Thyroid gland (tissue), 4 donors: ENCODE measurements around the gene PODN. TPM values are rescaled to one million over a fixed set of nuclear protein-coding genes. Genes with fewer than 3 reads are reported as not detected.

Source experiments
- DNase-seq, 2 donors: peaks; one replicate each; pipeline ENCODE4 v3.0.0-alpha.2; 2019
- H3K27ac ChIP-seq, 3 donors: fragments of 200-600 bp; sonication (generic); 1 replicate in 2 of 3; 2 replicates in 1 of 3; pipeline ENCODE4 v1.5.1; 2016 to 2019; ENCODE audit warnings: mild to moderate bottlenecking in 1 of 3, moderate library complexity in 1 of 3
- H3K27me3 ChIP-seq: fragments of 200-600 bp; sonication (generic); one replicate; pipeline ENCODE4 v1.5.1; 2019
- H3K36me3 ChIP-seq, 2 donors: fragments of 200-600 bp; sonication (generic); one replicate each; pipeline ENCODE4 v1.5.1; 2016 to 2019
- H3K4me1 ChIP-seq, 2 donors: fragments of 200-600 bp; sonication (generic); one replicate each; pipeline ENCODE4 v1.5.1; 2017 to 2019
- H3K4me3 ChIP-seq, 3 donors: fragments of 200-600 bp; sonication (generic); replicated peaks in 1 of 3; 1 replicate in 2 of 3; 2 replicates in 1 of 3; pipeline ENCODE4 v1.5.1; 2016; ENCODE audit warnings: mild to moderate bottlenecking in 1 of 3
- H3K9me3 ChIP-seq: fragments of 200-600 bp; sonication (generic); one replicate; pipeline ENCODE4 v1.5.1; 2017
- POLR2A ChIP-seq, 2 donors: fragments of 450-650 bp; IDR thresholded peaks; one replicate each; pipeline ENCODE4 v1.6.1; 2017; ENCODE audit warnings: antibody characterized with exemption in 2 of 2, mild to moderate bottlenecking in 2 of 2, moderate library complexity in 1 of 2
- WGBS, 2 donors: methylation state at CpG; one replicate each; pipeline ENCODE4 v1.1.5; 2017; 5-methylcytosine and 5-hydroxymethylcytosine counted together
- intact Hi-C: fragments of 100-400 bp; cut with DNase I; formaldehyde crosslinking; loops from one replicate; pipeline ENCODE4 v1.15.1; 2023
- small RNA-seq: library from RNA; depleted of rRNA; stranded (forward); fragments of <200 nt; gene quantifications from one replicate; pipeline ENCODE3, GENCODE V24; 2016
- total RNA-seq, 4 donors: library from RNA; depleted of rRNA; stranded (reverse); fragments of >200 nt; gene quantifications; one replicate each; pipeline ENCODE4 v1.2.3, GENCODE V29; 2016
- TF ChIP-seq, protein P1 (sequence below), 6 experiments: fragments of 200-600 bp in 3 of 6; fragments of 450-650 bp in 3 of 6; sonication (generic) in 3 of 6; IDR thresholded peaks; one replicate each; pipeline ENCODE4 v1.5.1; 2016 to 2019; ENCODE audit warnings: antibody characterized with exemption in 6 of 6, mild to moderate bottlenecking in 2 of 6, inconsistent platforms in 1 of 6, moderate library complexity in 1 of 6

Gene PODN
- total RNA-seq, 4 donors from 2014 or later, result 80.8 to 125 (median 101) TPM

DNA sequence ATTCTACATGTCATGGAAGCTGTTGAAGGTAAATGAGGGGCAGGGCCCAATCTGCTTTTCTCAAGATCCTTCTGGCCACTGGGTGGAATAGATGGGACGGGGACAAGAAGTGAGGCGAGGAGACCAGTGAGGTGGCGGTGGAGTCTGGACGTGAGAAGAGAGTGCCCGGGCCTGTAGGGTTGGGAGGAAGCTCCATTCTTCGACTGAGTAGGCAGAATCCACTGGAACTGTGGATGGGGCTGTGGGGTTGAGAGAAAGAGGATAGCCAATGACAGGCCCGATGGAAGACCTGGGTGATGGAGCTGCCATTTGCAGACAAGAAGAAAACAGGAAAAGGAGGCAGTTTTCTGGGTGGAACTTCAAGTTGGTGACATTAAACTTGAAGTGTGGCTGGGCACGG lies 70.2 kb downstream of the PODN start:
- Histone ChIP-seq H3K4me1 (no peaks in the 10 kb centered on the region), H3K27ac (no peak overlapping the region), H3K4me3 (no peak overlapping the region), H3K36me3 (no peaks in the 10 kb centered on the region), H3K27me3 (no peaks in the 10 kb centered on the region), H3K9me3 (no peaks in the 10 kb centered on the region)
- WGBS, 2 donors, result 86 to 87% methylated on average over 8 of the region's 8 CpGs
- TF ChIP-seq POLR2A (IDR thresholded peaks at IDR 0.05), result no peak
- TF ChIP-seq, protein P1, sequence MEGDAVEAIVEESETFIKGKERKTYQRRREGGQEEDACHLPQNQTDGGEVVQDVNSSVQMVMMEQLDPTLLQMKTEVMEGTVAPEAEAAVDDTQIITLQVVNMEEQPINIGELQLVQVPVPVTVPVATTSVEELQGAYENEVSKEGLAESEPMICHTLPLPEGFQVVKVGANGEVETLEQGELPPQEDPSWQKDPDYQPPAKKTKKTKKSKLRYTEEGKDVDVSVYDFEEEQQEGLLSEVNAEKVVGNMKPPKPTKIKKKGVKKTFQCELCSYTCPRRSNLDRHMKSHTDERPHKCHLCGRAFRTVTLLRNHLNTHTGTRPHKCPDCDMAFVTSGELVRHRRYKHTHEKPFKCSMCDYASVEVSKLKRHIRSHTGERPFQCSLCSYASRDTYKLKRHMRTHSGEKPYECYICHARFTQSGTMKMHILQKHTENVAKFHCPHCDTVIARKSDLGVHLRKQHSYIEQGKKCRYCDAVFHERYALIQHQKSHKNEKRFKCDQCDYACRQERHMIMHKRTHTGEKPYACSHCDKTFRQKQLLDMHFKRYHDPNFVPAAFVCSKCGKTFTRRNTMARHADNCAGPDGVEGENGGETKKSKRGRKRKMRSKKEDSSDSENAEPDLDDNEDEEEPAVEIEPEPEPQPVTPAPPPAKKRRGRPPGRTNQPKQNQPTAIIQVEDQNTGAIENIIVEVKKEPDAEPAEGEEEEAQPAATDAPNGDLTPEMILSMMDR (IDR thresholded peaks at IDR 0.05), result no peak
- DNase-seq, result no peak
- intact Hi-C loops, result no loop called here

DNA sequence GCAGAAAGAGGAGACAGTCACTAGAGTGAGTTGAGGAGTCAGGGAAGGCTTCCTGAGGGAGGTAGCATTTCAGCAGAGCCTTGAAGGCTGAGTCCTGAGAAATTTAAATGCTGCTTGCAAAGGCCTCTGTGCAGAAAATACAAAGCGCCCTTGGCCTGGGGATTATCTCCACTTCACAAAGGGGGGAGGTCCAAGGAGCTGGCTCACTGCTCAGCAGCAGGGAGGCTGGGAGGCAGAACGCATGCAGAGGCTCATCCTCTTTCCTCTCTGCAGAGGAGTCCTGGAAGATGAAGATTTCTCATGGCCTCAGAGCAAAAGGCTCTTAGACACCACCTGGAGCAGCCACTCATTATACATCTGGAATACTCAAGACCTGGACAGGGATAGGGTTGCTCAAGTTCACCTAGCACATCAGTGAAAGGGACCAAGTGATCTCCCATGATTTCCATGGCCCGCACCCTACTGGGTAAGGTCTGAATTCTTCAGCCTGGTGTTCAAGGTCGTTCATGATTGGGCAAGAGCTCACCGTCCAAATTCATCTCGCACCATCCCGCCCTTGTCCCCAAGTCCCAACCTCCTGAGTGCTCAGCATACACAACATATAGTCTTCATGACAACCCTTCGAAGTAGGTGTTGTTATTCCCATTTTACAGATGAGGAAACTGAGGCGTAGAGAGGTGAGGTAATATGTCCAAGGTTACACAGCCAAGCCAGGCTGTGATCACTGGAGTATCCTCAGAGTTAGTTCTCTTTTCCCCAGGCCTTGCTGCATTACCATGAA lies 71.4 kb downstream of the PODN start:
- no peaks in the 10 kb centered on the region for H3K4me1 ChIP-seq
- H3K27me3 ChIP-seq, result no peaks in the 10 kb centered on the region
- DNase-seq, result no peak
- intact Hi-C loops, result no loop called here
- no peak overlapping the region for H3K4me3 ChIP-seq
- TF ChIP-seq, protein P1 (IDR thresholded peaks at IDR 0.05), result no peak
- no peak for TF ChIP-seq POLR2A (IDR thresholded peaks at IDR 0.05)
- H3K36me3 ChIP-seq, result no peaks in the 10 kb centered on the region
- no peaks in the 10 kb centered on the region for H3K9me3 ChIP-seq
- H3K27ac ChIP-seq, result no peak overlapping the region
- 85 to 91% methylated on average over 7 to 8 of the region's 9 CpGs for whole genome bisulfite sequencing, 2 donors

DNA sequence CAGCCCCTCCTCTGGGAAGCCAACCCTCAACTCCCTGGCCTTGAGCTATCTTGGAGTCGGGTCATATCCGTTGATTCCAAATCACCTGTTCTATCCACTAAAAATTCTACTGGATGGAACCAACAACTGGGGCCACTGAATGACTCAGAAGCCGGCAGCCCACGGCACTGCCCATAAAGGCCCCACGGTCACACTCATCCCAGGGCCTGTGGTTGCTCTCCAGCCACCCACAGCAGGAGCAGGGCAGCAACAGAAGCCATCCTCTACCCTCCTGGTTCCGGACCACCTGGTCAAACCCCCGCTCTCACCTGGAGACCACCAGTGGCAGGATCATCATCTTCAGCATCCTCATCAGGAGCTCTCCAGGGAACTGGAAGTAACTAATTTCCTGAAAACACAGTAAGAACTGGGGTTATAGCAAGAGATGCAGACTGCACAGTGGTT lies 72.1 kb downstream of the PODN start:
- H3K27ac ChIP-seq, result no peak overlapping the region
- H3K4me1 ChIP-seq, result no peaks in the 10 kb centered on the region
- no peak for DNase-seq
- H3K9me3 ChIP-seq, result no peaks in the 10 kb centered on the region
- H3K4me3 ChIP-seq, result no peak overlapping the region
- H3K36me3 ChIP-seq, result no peaks in the 10 kb centered on the region
- no peaks in the 10 kb centered on the region for H3K27me3 ChIP-seq
- intact Hi-C loops, result no loop called here
- 94 to 95% methylated on average over 7 of the region's 7 CpGs for WGBS, 2 donors
- TF ChIP-seq POLR2A (IDR thresholded peaks at IDR 0.05), result no peak
- TF ChIP-seq, protein P1 (IDR thresholded peaks at IDR 0.05), result no peak

Small RNA genes within 50 kb of the gene (small RNA-seq; reads per million reads assigned to genes)
- gene HIGD1AP11, result not detected

Other genes with a start within 250 kb of the PODN start
- gene ZYG11A, start 219.5 kb upstream of the PODN start, total RNA-seq, result 1 to 10 TPM; 4.0 to 9.3 (median 5.9) TPM
- gene ECHDC2, start 140.5 kb upstream of the PODN start, total RNA-seq, result 100 to 1,000 TPM; 153 to 217 (median 187) TPM
- 100 to 1,000 TPM; 114 to 181 (median 164) TPM for gene SCP2, start 134.9 kb upstream of the PODN start, total RNA-seq
- gene SLC1A7, start 80.4 kb downstream of the PODN start, total RNA-seq, result under 1 TPM in 3 of 4 donors, not detected in 1; 0.13 to 0.33 (median 0.20) TPM
- 10 to 100 TPM; 23.4 to 33.9 (median 27.5) TPM for gene CPT2, start 134.6 kb downstream of the PODN start, total RNA-seq
- gene CZIB, start 158.4 kb downstream of the PODN start, total RNA-seq, result 10 to 100 TPM; 37.6 to 67.9 (median 56.7) TPM
- 10 to 100 TPM; 16.8 to 61.9 (median 34.4) TPM for gene MAGOH, start 176.3 kb downstream of the PODN start, total RNA-seq